Measurements from ENCODE around the gene OR10G8. TPM values are rescaled to one million over a fixed set of nuclear protein-coding genes. Genes with fewer than 3 reads are reported as not detected.

OR10G8 gene
- total and polyA plus RNA-seq, 5 experiments from 2014 or later = not detected

- H3K9me3 Mint-ChIP-seq = no peaks in the 10 kb centered on the region
- peak overlapping the region in 4 of 10 donors; percentile 12 to 58 (median 50) for H3K4me3 Mint-ChIP-seq
- no peaks in the 10 kb centered on the region for H3K36me3 Mint-ChIP-seq
- peaks cover 2 to 14% (median 9%) of the 10 kb centered on the region in 4 donors for H3K4me1 Mint-ChIP-seq
- no peak overlapping the region for H3K27ac Mint-ChIP-seq
- H3K27me3 Mint-ChIP-seq = peaks cover 31 to 70% (median 49%) of the 10 kb centered on the region in 5 donors
- ATAC-seq (peak; percentile 88 to 90), DNase-seq (peak in 7 of 10 donors; percentile 15 to 68 (median 33))
- POLR2A ChIA-PET = no interaction called here
These were observed 43.1 kb downstream of the OR10G8 start for GRCh38 chr11:124069429-124070401.

GRCh38 chr11:124070915-124071622 is 44.5 kb downstream of the OR10G8 start:
- ATAC-seq (no peak), DNase-seq (peak; percentile 24 to 71 (median 56))
- POLR2A ChIA-PET = no interaction called here
- Mint-ChIP-seq H3K9me3 (no peaks in the 10 kb centered on the region), H3K27me3 (peaks cover 28 to 81% (median 49%) of the 10 kb centered on the region in 5 donors), H3K36me3 (no peaks in the 10 kb centered on the region), H3K4me3 (peak overlapping the region in 1 of 10 donors; percentile 37), H3K27ac (no peak overlapping the region), H3K4me1 (peaks cover 2 to 14% (median 11%) of the 10 kb centered on the region in 4 donors)

GRCh38 chr11:124071623-124071948 is 45.0 kb downstream of the OR10G8 start:
- Mint-ChIP-seq H3K4me1 (peaks cover 2 to 18% (median 14%) of the 10 kb centered on the region in 4 donors), H3K9me3 (no peaks in the 10 kb centered on the region), H3K4me3 (no peak overlapping the region), H3K36me3 (no peaks in the 10 kb centered on the region), H3K27me3 (peaks cover 26 to 81% (median 45%) of the 10 kb centered on the region in 5 donors), H3K27ac (no peak overlapping the region)
- DNase-seq (no peak), ATAC-seq (no peak)
- POLR2A ChIA-PET = no interaction called here

GRCh38 chr11:124072147-124072546 is 45.5 kb downstream of the OR10G8 start:
- Mint-ChIP-seq H3K4me3 (no peak overlapping the region), H3K27me3 (peaks cover 25 to 81% (median 46%) of the 10 kb centered on the region in 5 donors), H3K36me3 (no peaks in the 10 kb centered on the region), H3K4me1 (peaks cover 2 to 21% (median 17%) of the 10 kb centered on the region in 4 donors), H3K27ac (no peak overlapping the region), H3K9me3 (no peaks in the 10 kb centered on the region)
- POLR2A ChIA-PET = no interaction called here
- ATAC-seq = no peak
- DNase-seq = no peak

- no peak for ATAC-seq
These were observed 48.0 kb downstream of the OR10G8 start for GRCh38 chr11:124074554-124074953.

GRCh38 chr11:124075492-124075840 is 48.9 kb downstream of the OR10G8 start:
- ATAC-seq = peak in 1 of 2 donors; percentile 9
- H3K4me3 Mint-ChIP-seq = peak overlapping the region in 5 of 10 donors; percentile 30 to 72 (median 66)

More at GRCh38 chr11:124074554-124074953, 48.0 kb downstream of the OR10G8 start:
- H3K9me3 Mint-ChIP-seq = no peaks in the 10 kb centered on the region
- H3K27me3 Mint-ChIP-seq = peaks cover 18 to 72% (median 41%) of the 10 kb centered on the region in 5 donors
- no peak overlapping the region for H3K4me3 Mint-ChIP-seq
- DNase-seq = no peak
- H3K27ac Mint-ChIP-seq = no peak overlapping the region
- no peaks in the 10 kb centered on the region for H3K36me3 Mint-ChIP-seq
- peaks cover 3 to 20% (median 14%) of the 10 kb centered on the region in 4 donors for H3K4me1 Mint-ChIP-seq
- POLR2A ChIA-PET = no interaction called here

GRCh38 chr11:124075841-124076651 is 49.4 kb downstream of the OR10G8 start:
- POLR2A ChIA-PET = no interaction called here
- Mint-ChIP-seq H3K4me3 (peak overlapping the region; percentile 46 to 72 (median 64)), H3K36me3 (no peaks in the 10 kb centered on the region), H3K9me3 (no peaks in the 10 kb centered on the region), H3K4me1 (peaks cover 1 to 13% (median 9%) of the 10 kb centered on the region in 4 donors), H3K27ac (peak overlapping the region in 1 of 10 donors; percentile 15), H3K27me3 (peaks cover 17 to 61% (median 32%) of the 10 kb centered on the region in 5 donors)
- DNase-seq (peak in 1 of 10 donors; percentile 7), ATAC-seq (peak; percentile 49 to 51)

More at GRCh38 chr11:124075492-124075840, 48.9 kb downstream of the OR10G8 start:
- Mint-ChIP-seq H3K27me3 (peaks cover 19 to 64% (median 34%) of the 10 kb centered on the region in 5 donors), H3K27ac (no peak overlapping the region), H3K36me3 (no peaks in the 10 kb centered on the region), H3K4me1 (peaks cover 1 to 15% (median 9%) of the 10 kb centered on the region in 4 donors), H3K9me3 (no peaks in the 10 kb centered on the region)
- POLR2A ChIA-PET = no interaction called here
- DNase-seq = no peak

- peaks cover 1 to 10% (median 7%) of the 10 kb centered on the region in 4 donors for H3K4me1 Mint-ChIP-seq
- no peaks in the 10 kb centered on the region for H3K9me3 Mint-ChIP-seq
- H3K4me3 Mint-ChIP-seq = no peak overlapping the region
- ATAC-seq (no peak), DNase-seq (no peak)
- H3K27ac Mint-ChIP-seq = no peak overlapping the region
- no peaks in the 10 kb centered on the region for H3K36me3 Mint-ChIP-seq
- POLR2A ChIA-PET = no interaction called here
- H3K27me3 Mint-ChIP-seq = peaks cover 13 to 56% (median 34%) of the 10 kb centered on the region in 5 donors
These were observed 50.7 kb downstream of the OR10G8 start for GRCh38 chr11:124077266-124077665.

GRCh38 chr11:124078591-124078990 is 52.0 kb downstream of the OR10G8 start:
- no peak overlapping the region for H3K4me3 Mint-ChIP-seq
- POLR2A ChIA-PET = no interaction called here
- H3K9me3 Mint-ChIP-seq = no peaks in the 10 kb centered on the region
- H3K4me1 Mint-ChIP-seq = peaks cover 1 to 10% (median 7%) of the 10 kb centered on the region in 4 donors
- H3K36me3 Mint-ChIP-seq = no peaks in the 10 kb centered on the region
- peaks cover 18 to 53% (median 37%) of the 10 kb centered on the region in 5 donors for H3K27me3 Mint-ChIP-seq
- no peak for ATAC-seq
- no peak for DNase-seq
- no peak overlapping the region for H3K27ac Mint-ChIP-seq

GRCh38 chr11:124079631-124080326 is 53.2 kb downstream of the OR10G8 start:
- ATAC-seq (no peak), DNase-seq (no peak)
- H3K27ac Mint-ChIP-seq = no peak overlapping the region

More at GRCh38 chr11:124079631-124080326, 53.2 kb downstream of the OR10G8 start:
- H3K36me3 Mint-ChIP-seq = no peaks in the 10 kb centered on the region
- H3K9me3 Mint-ChIP-seq = no peaks in the 10 kb centered on the region
- H3K27me3 Mint-ChIP-seq = peaks cover 17 to 49% (median 37%) of the 10 kb centered on the region in 5 donors
- POLR2A ChIA-PET = no interaction called here
- peaks cover 1 to 10% (median 7%) of the 10 kb centered on the region in 4 donors for H3K4me1 Mint-ChIP-seq
- H3K4me3 Mint-ChIP-seq = no peak overlapping the region

All from naive thymus-derived CD8-positive, alpha-beta T cell (primary cell).